ENCODE measurements around the gene TRIM50. TPM values are rescaled to one million over a fixed set of nuclear protein-coding genes. Genes with fewer than 3 reads are reported as not detected.

TRIM50 gene
- total and polyA plus RNA-seq, 2 of the 4 experiments (the other 2 are of a cell fraction), result not detected

DNA sequence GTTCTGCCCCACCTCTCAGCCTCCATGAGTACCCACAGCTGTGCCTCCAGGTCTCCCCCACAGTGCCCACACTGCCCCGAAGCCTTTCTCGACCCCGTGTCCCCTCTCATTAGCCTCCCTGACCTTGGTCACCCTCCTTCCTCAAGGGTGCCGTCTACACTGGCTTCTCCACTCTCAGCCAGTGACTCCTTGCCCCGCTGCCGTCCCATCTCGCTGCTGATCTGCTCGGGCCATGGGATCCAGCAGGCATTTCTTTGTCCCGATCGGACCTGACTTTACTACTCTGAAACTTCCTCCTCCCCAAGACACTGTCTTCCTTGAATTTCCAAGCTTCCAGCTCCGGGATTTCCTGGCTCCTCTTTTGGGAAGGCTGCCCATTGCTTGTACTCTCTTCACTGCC, 31.4 kb upstream of the TRIM50 start:
- ATAC-seq (ENCODE audit: low read depth) (no peak), DNase-seq (no peak)
- H3K56ac ChIP-seq (ENCODE audit: extremely low read depth, insufficient read depth, low read length), result no peak overlapping the region
- H3K18ac ChIP-seq (ENCODE audit: low read depth, low read length), result no peak overlapping the region
- no peak overlapping the region for H2AFZ ChIP-seq (replicated peaks; ENCODE audit: low read length, poor library complexity)
- no peak for TF ChIP-seq CHD1 (IDR thresholded peaks at IDR 0.05; ENCODE audit: low read depth, low read length)
- TF ChIP-seq RAD21 (IDR thresholded peaks at IDR 0.05; ENCODE audit: low read length), result no peak
- TF ChIP-seq MAFK (IDR thresholded peaks at IDR 0.05; ENCODE audit: low read depth, low read length), result no peak
- TF ChIP-seq SMC3 (IDR thresholded peaks at IDR 0.05; ENCODE audit: low read depth, low read length), result no peak
- TF ChIP-seq POLR2A (IDR thresholded peaks at IDR 0.05; ENCODE audit: low read depth, low read length), result no peak
- TF ChIP-seq, protein P1, sequence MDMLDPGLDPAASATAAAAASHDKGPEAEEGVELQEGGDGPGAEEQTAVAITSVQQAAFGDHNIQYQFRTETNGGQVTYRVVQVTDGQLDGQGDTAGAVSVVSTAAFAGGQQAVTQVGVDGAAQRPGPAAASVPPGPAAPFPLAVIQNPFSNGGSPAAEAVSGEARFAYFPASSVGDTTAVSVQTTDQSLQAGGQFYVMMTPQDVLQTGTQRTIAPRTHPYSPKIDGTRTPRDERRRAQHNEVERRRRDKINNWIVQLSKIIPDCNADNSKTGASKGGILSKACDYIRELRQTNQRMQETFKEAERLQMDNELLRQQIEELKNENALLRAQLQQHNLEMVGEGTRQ (IDR thresholded peaks at IDR 0.05; ENCODE audit: low read depth, low read length), result no peak
- TF ChIP-seq RCOR1 (IDR thresholded peaks at IDR 0.05; ENCODE audit: insufficient replicate concordance, low read length), result no peak
- no peak for TF ChIP-seq NFE2L2 (IDR thresholded peaks at IDR 0.05; ENCODE audit: low read depth, low read length)
- no peak for TF ChIP-seq RFX5 (IDR thresholded peaks at IDR 0.05; ENCODE audit: low read depth, low read length)
- TF ChIP-seq, protein P2, sequence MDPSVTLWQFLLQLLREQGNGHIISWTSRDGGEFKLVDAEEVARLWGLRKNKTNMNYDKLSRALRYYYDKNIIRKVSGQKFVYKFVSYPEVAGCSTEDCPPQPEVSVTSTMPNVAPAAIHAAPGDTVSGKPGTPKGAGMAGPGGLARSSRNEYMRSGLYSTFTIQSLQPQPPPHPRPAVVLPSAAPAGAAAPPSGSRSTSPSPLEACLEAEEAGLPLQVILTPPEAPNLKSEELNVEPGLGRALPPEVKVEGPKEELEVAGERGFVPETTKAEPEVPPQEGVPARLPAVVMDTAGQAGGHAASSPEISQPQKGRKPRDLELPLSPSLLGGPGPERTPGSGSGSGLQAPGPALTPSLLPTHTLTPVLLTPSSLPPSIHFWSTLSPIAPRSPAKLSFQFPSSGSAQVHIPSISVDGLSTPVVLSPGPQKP (IDR thresholded peaks at IDR 0.05; ENCODE audit: borderline replicate concordance, low read depth, low read length), result no peak
- TF ChIP-seq FOS (IDR thresholded peaks at IDR 0.05; ENCODE audit: low read depth, low read length), result no peak
- no peak for TF ChIP-seq CEBPB (IDR thresholded peaks at IDR 0.05; ENCODE audit: low read depth, low read length)
- TF ChIP-seq, protein P3, sequence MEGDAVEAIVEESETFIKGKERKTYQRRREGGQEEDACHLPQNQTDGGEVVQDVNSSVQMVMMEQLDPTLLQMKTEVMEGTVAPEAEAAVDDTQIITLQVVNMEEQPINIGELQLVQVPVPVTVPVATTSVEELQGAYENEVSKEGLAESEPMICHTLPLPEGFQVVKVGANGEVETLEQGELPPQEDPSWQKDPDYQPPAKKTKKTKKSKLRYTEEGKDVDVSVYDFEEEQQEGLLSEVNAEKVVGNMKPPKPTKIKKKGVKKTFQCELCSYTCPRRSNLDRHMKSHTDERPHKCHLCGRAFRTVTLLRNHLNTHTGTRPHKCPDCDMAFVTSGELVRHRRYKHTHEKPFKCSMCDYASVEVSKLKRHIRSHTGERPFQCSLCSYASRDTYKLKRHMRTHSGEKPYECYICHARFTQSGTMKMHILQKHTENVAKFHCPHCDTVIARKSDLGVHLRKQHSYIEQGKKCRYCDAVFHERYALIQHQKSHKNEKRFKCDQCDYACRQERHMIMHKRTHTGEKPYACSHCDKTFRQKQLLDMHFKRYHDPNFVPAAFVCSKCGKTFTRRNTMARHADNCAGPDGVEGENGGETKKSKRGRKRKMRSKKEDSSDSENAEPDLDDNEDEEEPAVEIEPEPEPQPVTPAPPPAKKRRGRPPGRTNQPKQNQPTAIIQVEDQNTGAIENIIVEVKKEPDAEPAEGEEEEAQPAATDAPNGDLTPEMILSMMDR (conservative IDR thresholded peaks at IDR 0.05; ENCODE audit: low read depth, low read length), result no peak
- TF ChIP-seq MXI1 (IDR thresholded peaks at IDR 0.05; ENCODE audit: borderline replicate concordance, low read depth, low read length), result no peak
- no peak for TF ChIP-seq BHLHE40 (IDR thresholded peaks at IDR 0.05; ENCODE audit: low read depth, low read length)
- TF ChIP-seq MAZ (IDR thresholded peaks at IDR 0.05; ENCODE audit: borderline replicate concordance, low read depth, low read length), result no peak
- H4K8ac ChIP-seq (ENCODE audit: low read depth in 2 of 2, low read length in 2 of 2), result no peak overlapping the region
- in situ Hi-C loops (cut with MboI; ENCODE audit: low sequenced_read_pairs) (no loop called here), dilution Hi-C loops (cut with HindIII; ENCODE audit: low sequenced_read_pairs, unreplicated experiment) (no loop called here), intact Hi-C loops (cut with micrococcal nuclease) (no loop called here)
- POLR2A ChIA-PET (ENCODE audit: unreplicated experiment), result no interaction called here
- CTCF ChIA-PET, result interaction anchor here (1.3 kb wide), 1 partner anchor 12 kb away, joined by 3 read pairs; no protein-coding TSS in a partner anchor
- no peak overlapping the region for H4K5ac ChIP-seq (ENCODE audit: low read depth, low read length)
- no TSS peak for BruUV-seq (replicated peaks)
- H3K4me3 ChIP-seq (ENCODE audit: insufficient read depth, low read depth, low read length), result no peak overlapping the region
- no peak overlapping the region; the same call in 1 of the 2 replicates for H2AK5ac ChIP-seq (ENCODE audit: low read depth, low read length)
- H4K91ac ChIP-seq (ENCODE audit: insufficient read depth, low read depth, low read length), result no peak overlapping the region
- H3K23ac ChIP-seq (ENCODE audit: low read depth, low read length), result no peak overlapping the region
- no peak overlapping the region for H2AK9ac ChIP-seq (replicated peaks; ENCODE audit: low read depth, low read length, poor library complexity)
- H3K9ac ChIP-seq (ENCODE audit: low read depth, low read length), result no peak overlapping the region
- 86% methylated on average over 11 of the region's 11 CpGs; no CpG with 5 or more reads in 1 of the 2 experiments for WGBS, 2 experiments (ENCODE audit: extremely low coverage in 2 of 2, insufficient read length in 1 of 2)
- H3K4me1 ChIP-seq (ENCODE audit: control insufficient read depth, insufficient read depth, low read length), result peaks cover 4% of the 10 kb centered on the region; the same call in 1 of the 2 replicates
- peaks cover 9% of the 10 kb centered on the region for H3K27me3 ChIP-seq (ENCODE audit: control insufficient read depth, insufficient read depth, low read length)
- H4K20me1 ChIP-seq (ENCODE audit: insufficient read depth, low read length), result no peaks in the 10 kb centered on the region
- no peaks in the 10 kb centered on the region for H3K79me1 ChIP-seq (ENCODE audit: low read depth in 1 of 2, low read length in 2 of 2)
- no peak overlapping the region for H3K14ac ChIP-seq (replicated peaks; ENCODE audit: low read depth, low read length)
- no peak overlapping the region for H2BK15ac ChIP-seq (ENCODE audit: low read depth, low read length)
- no peak overlapping the region for H3K4ac ChIP-seq (ENCODE audit: low read depth, low read length)
- H3K4me2 ChIP-seq (ENCODE audit: low read depth, low read length), result no peak overlapping the region
- no peaks in the 10 kb centered on the region for H3K36me3 ChIP-seq (ENCODE audit: control insufficient read depth, insufficient read depth, low read length)
- no peak overlapping the region for H2BK20ac ChIP-seq (ENCODE audit: low read depth, low read length)
- no peak overlapping the region for H3K27ac ChIP-seq (ENCODE audit: insufficient read depth, low read length)
- H3K9me3 ChIP-seq (ENCODE audit: control insufficient read depth, insufficient read depth, low read length), result no peaks in the 10 kb centered on the region
- peaks cover 4% of the 10 kb centered on the region; the same call in 1 of the 2 replicates for H3K9me1 ChIP-seq (ENCODE audit: insufficient read depth, low read length)
- no peak overlapping the region for H2BK120ac ChIP-seq (ENCODE audit: low read depth, low read length)
- no peak overlapping the region for H2BK5ac ChIP-seq (ENCODE audit: low read depth, low read length, poor library complexity, severe bottlenecking)
